IPS-11a (cell line): ENCODE data around the gene PIP5KL1.

Source experiments
- H3K4me3 ChIP-seq: one replicate; pipeline ENCODE4 v1.5.1; 2013; ENCODE audit warnings: low read depth, low read length, control low read depth

Gene PIP5KL1

DNA sequence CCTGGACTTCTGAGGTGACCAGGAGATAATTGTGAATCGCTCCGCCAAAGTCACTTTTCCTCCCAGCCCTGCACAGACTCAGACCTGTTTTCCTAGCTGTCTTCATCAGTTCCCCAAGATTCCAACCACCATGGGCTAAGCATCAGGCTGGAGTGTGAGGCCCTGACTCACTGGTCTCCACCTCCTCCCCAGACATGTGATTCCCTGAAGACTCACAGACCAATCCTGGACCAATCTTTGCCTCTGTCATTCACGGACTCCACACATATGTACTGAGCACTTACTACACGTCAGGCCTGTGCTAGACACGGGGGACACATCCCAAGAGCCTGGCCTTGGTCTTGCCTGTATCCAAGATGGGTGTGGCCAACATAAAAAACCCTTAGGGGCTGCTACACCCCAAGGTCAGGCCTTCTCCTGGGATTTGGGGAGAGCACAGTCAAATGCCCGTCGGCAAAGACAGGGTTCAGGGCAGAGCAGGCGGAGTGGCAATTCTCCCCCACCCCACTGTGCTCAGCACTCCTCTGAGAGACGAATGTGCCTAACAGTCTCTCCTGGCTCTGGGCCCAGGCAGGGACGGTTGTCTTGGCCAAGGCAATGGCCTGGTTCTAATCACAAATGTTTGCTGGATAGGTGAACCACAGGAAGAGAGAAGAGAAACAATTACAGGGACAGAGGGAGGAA lies 38.3 kb upstream of the PIP5KL1 start:
- no peak overlapping the region for H3K4me3 ChIP-seq

DNA sequence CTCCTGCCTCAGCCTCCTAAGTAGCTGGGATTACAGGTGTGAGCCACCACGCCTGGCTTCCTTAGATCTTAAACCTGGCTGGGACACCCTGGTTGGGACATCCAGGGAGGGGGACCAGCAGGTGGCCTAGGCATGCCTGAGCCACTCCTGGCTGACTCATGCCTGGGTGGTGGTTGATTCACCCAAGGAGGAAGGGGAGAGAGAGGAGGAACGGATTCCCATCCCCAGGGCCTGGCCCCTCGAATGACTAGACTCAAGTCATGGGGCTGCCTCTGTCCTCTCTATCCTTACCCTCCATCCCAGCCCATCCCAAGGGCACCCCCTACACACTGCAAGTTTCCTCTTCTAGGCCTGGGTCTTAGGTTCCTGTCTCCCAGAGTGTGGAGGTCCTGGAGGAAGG lies 37.5 kb upstream of the PIP5KL1 start:
- H3K4me3 ChIP-seq: no peak overlapping the region

DNA sequence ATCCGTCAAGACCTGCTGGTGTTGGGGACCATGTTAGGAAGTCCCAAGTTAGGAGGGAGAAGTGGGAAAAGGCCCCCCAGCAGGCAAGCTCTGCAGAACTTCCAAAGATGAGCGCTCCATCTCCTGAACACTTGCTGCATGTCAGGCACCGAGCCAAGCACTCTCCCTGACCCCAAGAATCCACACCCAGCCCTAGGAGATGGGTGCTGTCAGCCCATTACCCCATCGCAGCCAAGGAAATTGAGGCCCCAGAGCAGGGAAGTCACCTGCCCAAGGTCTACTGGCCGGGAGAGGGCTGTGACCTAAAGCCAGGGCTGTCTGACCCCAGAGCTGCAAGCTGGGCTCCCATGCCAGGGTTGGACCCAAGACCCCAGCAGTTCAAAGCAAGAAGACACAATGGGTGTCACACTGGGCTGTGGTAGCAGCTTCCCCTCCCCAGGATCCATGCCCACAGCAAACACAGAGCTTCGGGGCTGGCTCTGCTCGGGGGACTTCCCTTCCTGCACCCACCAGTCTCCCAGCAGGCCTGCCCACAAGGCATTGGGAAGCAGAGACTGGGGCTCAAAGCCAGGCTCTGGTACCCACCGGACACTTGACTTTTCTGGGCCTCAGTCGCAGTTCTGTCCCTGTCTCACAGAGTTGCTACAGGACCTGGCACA lies 36.7 kb upstream of the PIP5KL1 start:
- H3K4me3 ChIP-seq: no peak overlapping the region

DNA sequence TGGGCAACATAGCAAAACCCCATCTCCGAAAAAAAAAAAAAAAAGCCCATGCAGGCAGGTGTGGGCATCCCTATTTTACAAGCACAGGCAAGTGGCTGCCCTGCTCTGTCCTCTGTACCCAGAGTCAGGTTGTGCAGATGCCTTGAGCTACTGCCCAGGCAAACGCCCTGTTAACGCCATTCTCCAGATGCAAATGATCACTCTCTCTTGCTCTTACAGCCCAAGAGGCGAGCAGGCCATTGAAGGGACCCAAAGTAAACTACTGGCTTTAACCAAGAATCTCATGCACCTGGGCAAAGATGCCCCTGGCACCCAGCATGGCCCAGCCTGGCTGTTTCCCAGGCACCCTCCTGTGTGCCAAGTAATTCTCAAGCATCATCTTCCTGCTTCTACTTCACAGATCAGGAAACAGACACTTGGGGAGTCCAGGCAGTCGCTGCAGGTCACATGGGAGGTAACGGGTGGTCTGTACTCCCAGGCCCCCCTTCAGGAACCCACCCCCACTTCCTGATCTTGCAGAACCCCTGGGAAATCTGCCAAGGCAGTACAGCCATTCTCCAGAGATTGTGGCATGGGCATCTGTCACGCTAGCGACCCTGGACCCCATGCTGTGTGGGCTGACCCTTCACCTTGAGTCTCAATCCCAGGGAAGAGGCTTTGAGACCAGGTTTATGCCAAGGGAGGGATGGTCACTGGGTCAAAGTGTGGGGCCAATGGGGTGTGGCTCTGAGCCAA lies 36.0 kb upstream of the PIP5KL1 start:
- no peak overlapping the region for H3K4me3 ChIP-seq

DNA sequence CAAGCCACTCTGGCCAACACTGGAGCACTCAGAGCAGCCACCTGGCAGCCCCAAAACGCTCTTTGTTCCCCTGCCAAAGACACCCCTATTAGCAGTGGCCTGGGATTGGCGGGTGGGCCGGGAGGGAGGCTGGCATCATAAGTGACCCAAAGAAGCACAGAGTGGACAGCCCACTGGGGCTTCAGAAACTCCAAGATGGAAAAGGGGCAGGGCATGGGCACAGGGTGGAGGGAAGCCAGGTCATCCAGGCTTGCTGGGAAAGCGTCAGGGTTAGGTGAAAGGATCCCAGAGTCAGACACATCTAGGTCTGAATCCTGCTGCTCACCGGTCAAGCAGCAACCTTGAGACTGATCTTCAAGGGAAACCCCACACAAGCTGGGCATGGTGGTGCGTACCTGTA lies 35.4 kb upstream of the PIP5KL1 start:
- H3K4me3 ChIP-seq: no peak overlapping the region

DNA sequence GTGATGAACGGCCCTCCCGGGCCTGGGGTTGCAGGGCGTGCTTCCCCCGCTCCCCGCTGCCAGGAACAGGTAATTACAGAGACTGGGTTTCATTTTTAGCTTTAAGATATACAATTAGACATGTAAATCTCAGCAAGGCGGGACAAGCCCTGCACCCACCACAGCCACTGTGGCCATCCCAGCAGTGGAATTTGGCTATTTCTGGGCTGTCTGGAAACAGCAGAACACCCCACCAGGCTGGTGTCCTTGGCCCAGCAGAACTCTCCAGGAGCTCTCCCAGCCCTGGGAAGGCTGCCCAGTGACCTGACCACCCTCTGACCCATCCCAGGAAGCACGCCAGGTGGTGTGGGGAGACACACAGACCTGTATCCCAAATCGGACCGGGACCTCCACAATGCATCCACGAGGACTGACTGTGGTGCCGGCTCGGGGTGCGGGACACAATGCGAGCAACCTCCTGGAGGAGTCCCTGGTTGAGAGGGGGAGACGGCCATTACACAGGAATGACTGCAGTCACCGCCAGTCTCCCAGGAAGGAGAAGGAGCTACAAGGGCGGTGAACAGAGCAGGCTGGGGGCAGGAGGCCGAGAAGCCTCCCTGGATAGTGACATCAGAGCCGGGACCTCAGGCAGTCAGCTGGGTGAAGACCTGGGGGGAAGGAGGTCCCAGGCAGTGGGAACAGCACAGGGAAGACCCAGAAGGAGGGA lies 32.9 kb upstream of the PIP5KL1 start:
- H3K4me3 ChIP-seq: no peak overlapping the region

DNA sequence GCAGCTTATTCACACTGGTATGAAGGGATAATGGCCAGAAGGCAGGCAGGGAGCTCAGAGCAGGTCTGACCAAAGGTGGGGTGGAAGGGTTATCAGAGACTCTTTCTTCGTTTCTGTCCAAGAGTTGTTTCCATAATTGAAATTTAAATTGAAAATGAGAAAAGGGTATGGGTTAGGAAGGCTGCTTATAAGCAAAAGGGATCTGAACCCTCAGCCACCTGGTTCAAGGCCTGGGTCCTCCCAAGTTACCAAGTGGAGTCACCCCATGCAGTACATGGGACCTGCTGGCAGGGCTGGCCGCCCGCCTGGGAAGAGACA lies 32.4 kb upstream of the PIP5KL1 start:
- no peak overlapping the region for H3K4me3 ChIP-seq

DNA sequence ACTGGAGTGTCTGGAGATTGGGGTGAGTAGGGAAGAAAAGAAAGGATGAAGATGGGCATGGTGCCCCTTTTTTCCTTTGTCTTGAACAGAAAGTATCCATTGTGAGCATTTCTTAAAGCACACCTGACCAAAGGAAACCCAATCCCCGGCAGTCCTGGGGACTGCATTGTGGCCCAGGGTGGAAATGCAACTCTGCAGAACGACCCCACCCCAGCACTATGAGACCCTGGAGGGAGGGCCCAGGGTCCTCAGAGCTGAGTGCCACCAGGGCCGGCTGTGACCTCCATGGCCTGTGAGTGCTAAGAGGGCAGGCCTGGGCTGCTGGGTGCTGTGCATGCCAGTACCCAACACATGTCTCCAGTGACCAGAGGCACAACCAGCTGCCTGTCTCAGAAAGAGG lies 31.7 kb upstream of the PIP5KL1 start:
- no peak overlapping the region for H3K4me3 ChIP-seq

DNA sequence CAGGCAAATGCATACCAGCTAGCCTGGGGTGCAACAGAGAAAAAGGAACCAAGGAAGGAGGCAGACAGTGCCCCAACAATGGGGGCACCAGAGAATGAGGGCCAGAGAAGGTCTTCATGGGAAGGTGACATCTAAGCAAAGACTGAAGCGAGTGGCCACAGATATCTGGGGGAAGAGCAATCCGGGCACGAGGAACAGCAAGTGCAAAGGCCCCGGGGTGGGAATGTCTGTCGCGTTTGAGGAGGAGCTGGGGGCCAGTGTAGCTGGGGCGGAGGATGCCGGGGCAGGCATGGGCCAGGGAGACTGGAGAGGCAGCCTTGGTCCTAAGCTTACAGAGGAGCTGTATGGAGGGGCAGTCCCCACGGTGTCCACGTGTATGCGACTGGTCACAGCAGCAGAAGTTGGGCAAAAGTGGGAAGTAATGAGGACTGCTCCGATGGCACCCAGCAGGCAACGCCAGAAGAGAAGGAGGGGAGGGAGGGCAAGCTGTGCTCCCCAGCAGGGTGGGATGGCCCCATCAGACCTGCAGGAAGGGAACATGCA lies 31.1 kb upstream of the PIP5KL1 start:
- no peak overlapping the region for H3K4me3 ChIP-seq

DNA sequence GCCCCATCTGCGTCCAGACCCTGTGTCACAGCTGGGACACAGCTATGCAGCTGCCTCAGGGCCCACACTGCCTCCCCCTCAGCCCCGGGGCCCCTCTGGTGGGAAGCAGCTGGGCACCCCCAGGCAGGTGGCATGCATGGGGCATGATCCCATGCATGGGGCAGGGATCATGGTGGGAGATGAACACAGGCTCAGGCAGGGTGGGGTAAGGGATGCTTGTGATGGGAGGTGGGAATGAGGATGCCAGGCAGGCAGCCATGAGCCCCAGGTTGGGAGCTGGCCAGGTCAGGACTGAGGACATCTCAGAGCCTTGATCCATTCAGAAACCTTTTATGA lies 30.5 kb upstream of the PIP5KL1 start:
- H3K4me3 ChIP-seq: no peak overlapping the region

DNA sequence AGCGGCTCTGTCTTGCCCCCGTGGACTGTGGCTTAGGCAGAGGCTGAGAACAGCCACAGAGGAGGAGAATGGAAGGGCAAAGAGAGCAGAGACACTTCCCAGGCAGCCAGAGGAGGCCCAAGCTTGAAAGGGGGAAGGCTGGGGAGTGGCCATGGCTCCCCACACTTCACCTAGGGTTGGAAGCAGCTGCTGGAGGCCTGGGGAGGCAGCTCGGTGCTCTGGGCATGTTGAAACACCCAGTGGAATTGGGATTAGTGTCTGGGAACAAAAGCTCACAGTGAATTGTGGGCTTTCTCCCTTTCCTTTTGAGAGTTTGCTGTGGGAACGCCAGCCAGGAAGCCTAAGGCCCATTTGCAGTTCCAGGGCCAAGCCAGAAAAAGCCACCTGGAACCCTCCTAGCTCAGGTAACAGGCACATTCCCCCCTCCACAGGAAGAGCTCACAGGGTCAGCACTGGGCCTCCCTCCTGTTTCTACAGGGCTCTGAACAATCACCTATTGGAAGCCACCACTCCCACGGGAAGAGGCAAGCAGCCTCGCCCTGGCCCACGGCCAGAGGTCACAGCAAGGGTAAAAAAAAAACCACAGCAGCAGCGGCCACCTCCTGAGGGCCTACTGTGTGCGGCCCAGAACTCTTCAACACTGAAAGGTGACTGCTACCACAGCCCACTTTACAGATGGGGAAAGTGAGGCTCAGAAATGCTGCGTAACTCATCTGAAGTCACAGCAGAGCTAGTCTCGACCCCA lies 30.0 kb upstream of the PIP5KL1 start:
- no peak overlapping the region for H3K4me3 ChIP-seq

DNA sequence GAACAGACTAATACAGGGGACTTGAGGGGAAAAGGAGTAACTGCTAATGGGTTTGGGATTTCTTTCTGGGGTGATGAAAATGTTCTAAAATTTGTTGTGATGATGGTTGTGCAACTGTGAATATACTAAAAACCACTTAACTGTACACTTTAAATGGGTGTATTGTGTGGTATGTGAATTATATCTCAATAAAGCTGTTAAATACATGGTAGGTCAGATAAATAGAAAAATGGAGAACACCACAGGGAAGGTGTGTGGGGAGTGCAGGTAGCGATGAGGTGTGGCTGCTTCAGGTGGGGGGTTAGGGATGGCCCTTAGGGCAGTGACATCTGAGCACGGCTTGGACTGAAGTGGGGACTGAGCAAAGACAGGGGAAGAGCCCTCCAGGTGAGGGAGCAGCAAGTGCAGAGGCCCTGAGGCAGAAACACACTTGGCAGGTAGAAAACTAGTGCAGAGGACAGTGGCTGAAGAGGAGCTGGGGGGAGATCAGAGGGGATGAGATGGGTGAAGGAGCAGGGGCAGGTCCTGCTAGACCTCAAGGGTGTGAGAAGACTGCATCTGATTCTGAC lies 29.3 kb upstream of the PIP5KL1 start:
- H3K4me3 ChIP-seq: no peak overlapping the region

DNA sequence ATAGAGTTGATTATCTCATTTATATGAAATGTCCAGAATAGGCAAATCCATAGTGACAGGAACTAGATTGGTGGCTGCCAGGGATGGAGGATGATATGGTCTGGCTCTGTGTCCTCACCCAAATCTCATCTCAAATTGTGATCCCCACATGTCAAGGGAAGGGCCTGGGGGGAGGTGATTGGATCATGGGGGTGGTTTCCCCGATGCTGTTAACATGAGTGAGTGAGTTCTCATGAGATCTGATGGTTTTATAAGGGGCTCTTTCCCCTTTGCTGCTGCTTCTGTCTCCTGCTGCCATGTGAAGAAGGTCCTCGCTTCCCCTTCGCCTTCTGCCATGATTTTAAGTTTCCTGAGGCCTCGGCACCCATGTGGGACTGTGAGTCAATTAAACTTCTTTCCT lies 28.8 kb upstream of the PIP5KL1 start:
- H3K4me3 ChIP-seq: no peak overlapping the region

DNA sequence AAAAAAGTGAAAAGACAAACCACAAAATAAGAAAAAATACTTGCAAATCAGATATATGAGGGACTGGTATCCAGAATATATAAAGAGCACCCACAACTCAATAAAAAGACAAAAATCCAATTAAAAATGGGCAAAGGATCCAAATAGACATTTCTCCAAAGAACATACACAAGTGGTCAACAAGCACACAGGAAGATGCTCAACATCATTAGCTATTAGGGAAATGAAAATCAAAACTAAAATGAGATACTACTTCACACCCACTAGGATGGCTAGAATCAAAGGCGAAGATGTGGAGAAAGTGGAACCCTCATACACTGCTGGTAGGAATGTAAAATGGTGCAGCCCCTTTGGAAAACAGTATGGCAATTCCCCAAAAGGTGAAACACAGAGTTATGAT lies 28.2 kb upstream of the PIP5KL1 start:
- no peak overlapping the region for H3K4me3 ChIP-seq

DNA sequence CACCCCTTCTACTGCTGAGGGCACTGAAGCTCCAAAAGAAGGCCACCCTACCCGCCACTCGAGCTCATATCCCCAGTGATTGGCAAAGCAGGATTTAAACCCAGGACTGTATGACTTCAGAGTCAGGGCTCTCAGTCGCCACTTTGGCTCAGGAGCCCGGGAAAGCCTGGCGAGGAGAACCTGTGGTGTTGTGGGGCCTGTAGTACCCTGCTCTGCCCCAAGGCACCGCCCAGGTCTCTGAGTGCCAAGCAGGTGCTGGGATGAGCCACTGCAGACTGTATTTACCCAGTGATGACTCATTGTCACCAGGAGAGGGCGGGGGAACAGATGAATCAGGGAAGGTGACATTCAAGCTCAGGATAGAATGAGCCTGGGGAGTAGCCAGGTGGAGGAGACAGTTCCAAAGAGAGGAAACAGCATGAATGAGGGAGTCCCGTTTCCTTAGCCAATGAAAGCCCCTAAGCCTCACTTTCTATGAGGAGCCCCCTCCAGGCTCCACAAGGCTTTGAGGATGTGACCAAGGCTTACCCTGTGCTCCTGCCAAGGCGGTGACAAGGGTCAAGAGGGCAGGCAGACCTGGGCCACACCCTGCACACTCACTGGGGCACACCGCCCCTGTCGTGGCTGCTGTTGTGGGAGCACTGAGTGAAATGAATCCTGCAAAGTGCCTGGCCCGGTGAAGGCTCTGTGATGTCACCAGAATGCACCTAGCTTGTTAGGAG lies 24.9 kb upstream of the PIP5KL1 start:
- H3K4me3 ChIP-seq: no peak overlapping the region

DNA sequence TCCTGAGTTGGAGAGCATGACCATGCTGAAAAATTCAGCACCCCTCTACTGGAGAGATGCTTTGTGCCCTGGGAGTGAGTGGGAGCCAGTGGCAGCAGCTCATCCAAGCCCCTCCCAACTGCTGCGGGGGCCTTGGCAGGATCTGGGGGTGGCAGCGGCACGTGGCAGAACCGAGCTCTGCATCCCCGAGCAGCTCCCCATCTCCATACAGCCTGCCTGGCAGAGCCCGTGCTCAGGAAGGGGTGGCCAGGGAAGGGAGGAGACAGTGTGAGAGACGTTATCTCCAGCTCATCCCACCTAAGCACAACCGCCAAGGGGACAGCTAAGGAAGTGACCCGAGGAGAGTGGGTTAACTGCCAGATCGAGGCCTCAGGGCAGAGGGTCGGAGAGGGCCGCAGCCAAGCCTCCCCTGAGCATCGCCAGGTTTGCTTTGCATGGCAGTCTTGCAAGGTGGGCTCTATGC lies 24.3 kb upstream of the PIP5KL1 start:
- no peak overlapping the region for H3K4me3 ChIP-seq

DNA sequence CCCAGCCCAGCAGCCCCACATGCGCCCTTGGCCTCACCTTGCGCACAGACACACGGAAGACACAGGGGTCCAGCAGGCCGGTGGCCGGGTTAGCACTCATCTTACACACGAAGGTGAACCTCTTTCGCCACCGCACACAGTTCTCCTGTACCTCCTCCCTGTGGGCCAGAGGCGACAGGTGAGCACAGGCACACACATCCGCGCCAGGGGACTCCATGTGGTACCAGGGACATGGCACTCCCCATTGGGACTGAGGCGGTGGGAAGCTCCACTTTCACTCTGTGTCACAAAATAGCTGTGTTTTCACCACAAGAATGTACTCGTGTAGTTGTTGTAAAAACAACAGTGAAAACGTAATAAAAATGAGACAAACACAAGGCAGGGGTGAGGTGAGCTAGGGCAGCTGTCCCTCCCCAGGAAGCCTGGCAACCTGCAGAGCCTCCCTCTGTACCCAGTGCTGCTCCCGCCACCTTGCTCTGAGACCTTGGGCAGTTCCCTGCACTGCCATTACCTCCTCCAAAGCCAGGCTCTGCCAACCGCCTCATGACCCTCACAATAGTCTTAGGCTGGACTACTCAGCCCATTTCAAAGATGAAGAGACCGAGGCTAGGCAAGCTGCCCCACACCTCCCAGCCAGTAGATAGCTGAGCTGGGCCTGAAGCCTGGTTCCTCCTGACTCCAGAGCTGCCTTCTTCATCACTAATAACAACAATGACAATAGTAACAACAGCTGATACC lies 23.4 kb upstream of the PIP5KL1 start:
- no peak overlapping the region for H3K4me3 ChIP-seq

DNA sequence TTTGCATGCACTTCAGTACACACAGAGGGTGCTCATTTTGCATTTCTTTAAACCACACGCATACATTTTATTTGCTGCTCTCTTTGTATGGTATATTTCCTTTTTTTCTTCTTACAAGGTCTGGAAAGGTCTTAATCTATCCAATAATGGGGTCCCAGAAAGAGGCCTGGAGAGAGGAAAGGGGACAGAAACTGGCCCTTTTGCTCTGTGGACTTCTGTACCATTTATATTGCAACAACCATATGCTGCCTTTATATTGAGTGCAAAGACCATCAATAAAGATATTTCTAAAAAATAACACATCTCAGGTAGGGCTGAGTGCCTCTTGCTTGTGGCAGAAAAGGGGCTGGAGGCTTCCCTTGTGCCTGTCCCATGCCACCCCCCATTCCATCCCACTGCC lies 22.6 kb upstream of the PIP5KL1 start:
- H3K4me3 ChIP-seq: no peak overlapping the region
